Fibroblast of skin of right biceps (primary cell): ENCODE measurements around the gene PNPLA8.
A peak's percentile ranks its signal among the peaks of the same experiment; 100 is the strongest.
"Not testable (repeated sequence)": the region's sequence is repeated elsewhere in the genome, so short reads cannot be mapped to it uniquely, and the experiment has no call there.

Experiments
- DNase-seq: peaks from one replicate; pipeline ENCODE4 v3.0.0-alpha.2; 2013

The PNPLA8 gene

GRCh38 chr7:108468246-108468645, 57.7 kb downstream of the PNPLA8 start:
- DNase-seq = no peak

GRCh38 chr7:108467391-108467790, 58.5 kb downstream of the PNPLA8 start:
- no peak for DNase-seq

DNA sequence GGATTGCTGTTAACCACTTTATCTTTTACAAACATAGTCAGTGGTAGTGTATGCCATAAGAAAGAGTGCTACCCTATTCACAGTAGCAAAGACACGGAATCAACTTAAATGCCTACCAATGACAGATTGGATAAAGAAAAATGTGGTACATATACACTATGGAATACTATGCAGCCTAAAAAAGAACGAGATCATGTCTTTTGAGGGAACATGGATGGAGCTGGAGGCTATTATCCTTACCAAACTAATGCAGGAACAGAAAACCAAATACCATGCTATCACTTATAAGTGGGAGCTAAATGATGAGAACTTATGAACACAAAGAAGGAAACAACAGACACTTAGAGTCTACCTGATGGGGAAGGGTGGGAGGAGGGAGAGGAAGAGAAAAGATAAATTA, 59.6 kb downstream of the PNPLA8 start:
- not testable (repeated sequence) for DNase-seq

- DNase-seq = no peak
These were observed 61.2 kb downstream of the PNPLA8 start for GRCh38 chr7:108464743-108465142.

- no peak for DNase-seq
These were observed 62.3 kb downstream of the PNPLA8 start for GRCh38 chr7:108463613-108464012.

GRCh38 chr7:108461840-108462239, 64.1 kb downstream of the PNPLA8 start:
- DNase-seq = peak; percentile 7

DNA sequence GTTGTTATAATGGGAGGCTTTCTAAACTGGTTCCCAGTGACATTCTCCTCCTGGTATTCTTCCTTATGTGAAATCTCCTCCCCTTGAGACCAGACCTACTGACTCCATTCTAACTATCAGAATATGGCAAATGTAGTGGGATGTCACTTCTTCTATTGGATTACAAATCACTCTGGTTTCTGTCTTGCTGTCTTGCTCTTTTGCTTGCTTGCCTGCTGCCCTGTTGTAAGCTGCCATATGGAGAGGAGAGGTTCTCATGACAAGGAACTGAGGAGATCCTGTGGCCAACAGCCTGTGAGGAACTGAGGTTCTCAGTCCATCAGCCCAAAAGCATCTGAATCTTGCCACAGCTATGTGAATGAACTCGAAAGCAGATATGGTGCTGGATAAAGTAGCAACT, 65.0 kb downstream of the PNPLA8 start:
- no peak for DNase-seq

GRCh38 chr7:108459922-108460551, 65.9 kb downstream of the PNPLA8 start:
- DNase-seq = peak; percentile 18

DNA sequence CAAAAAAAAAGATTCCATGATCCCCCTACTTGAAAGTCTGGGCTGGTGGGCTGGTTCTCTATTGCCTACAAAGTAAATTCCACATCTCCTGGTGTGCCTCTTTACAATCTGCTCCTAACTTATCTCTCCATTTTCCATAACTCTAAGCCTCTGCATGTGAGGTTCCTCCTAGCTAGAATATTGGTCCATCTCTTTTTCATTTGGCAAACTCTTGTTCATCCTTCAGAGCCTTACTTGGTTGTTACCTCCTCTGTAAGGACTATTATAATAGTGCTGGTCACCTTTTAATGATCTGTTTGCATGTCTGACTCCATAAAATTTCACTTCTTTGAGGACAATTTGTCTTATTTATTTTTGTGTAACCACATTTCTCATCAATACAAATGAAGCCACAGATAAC, 68.1 kb downstream of the PNPLA8 start:
- DNase-seq = no peak

DNA sequence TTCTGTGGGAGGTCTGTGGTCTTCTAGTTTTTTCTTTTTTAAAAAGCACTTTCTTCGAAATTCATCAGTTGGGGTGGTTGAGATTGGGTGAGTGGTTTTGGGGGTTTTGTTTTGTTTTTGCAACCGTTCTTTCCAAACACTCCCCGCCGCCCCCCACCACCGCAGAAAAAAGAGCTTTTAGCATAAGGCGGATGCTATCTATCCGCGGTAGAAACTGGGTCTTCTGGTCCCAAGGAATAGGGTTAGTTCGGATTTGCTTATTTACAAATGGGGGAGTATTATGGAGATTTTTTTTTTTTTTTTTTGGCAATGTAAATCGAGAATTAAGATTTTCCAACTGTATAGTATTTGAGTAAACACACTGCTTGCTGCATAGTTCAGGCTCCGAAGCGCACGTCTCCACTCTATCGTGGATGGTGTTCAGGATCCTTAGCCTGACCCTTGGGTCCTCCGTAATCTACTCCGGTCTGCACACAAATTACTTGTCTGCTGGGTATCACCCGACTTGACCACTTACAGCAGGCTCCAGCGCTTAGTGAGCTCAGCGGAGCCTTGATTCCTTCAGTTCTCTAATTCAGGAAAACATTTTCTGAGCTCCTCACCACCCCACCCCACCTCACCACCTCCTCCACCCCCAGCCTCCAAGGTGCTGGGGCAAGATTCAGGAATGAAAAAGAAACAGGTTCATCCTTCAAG, 68.9 kb downstream of the PNPLA8 start:
- DNase-seq = no peak

DNA sequence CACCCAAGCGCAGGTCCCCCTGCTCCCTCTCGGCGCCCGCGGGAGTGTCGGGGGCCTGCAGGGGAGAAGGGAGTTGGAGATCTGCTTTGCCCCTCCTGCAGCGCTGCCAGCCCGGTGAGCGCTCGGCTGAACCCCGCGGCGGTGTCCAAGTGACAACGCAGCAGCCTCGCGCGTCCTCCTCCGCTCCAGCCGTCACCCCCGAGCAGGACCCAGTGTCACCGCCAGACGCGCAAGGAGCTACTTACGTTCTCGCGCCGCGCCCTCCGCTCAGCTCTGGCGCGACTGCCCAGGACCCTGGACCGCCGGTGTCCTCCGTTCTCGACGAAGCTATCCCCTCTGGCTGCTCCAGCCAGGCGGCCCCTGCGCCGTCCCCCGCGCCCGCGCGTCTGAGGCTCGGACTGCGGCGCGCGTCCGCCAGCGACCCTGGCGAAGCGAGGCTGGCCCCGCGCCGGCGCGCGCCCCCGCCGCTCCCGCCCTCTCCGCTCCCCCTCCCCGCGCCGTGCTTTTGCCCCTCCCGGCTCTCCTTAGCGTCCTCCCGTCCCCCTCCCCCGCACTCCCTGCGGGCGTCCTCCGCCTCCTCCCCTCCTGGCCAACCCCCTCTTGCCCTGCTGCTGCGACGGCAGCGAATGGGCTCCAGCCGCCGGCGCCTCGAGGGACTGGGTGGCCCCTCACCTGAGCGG, 69.8 kb downstream of the PNPLA8 start, which contains the start of gene NRCAM:
NRCAM (minus strand) TSS at position 439 of the 680 bp plus-strand sequence. CDS start 216,372 bp downstream, outside the sequence.
- DNase-seq = peak; percentile 29

GRCh38 chr7:108455551-108455997, 70.4 kb downstream of the PNPLA8 start:
- no peak for DNase-seq

DNA sequence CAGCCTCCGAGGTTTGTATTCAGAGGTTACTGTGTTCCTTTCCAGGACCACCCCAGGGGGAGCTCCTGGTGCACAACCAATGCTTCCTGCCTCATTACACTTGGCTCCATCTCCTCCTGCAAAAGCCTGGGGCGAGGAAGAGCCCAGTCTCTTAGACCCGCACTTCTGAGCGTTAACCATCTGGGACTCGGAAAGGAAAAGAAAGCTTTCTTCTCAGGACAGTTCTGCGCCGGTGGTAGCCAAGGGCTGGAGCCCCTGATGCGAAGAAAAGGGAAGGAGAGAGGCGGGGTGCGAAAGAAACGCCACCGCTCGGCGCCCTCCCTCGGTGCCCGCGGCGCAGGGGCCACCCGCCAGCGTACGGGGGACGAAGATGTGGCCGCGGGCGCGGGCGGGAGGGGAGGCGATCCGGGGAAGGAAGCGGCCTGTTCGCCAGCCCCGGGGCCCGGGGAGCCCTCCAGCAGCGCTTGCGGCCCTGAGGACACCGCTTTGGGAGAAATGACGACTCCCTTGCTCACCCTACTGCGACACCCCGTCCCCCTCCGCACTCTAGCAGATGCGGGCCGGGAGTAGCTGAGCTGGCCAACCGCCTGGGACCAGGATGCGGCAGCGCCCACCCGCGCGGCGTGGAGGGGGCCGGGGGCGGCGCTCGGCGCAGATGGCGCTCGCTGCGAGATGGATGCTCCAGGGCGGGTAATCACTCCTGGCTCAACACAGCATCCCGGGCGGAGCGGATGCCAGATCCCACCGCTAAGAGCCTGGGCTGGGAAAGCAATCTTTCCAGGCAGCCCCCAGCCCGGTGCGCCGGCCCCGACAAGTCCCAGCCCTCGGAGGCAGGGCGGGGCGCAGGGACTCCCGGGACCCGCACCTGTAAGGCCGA, 71.0 kb downstream of the PNPLA8 start:
- peak; percentile 16 for DNase-seq

DNA sequence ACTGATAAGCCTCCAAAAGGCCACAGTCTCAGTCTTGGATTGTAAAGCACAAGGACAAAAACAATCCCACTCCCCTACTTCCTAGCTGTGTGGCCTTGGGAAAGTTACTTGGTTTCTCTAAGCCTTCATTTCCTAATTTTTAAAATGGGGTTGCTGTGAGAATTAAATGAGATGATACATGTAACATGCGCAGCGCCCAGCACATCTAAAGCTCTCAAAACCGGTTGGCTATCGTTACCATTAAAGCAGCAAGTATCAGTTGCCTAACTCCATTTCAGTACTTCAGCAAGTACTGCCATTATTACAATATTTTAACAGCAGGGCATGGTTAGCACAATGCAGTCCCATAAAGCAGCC, 71.6 kb downstream of the PNPLA8 start:
- no peak for DNase-seq

- no peak for DNase-seq
These were observed 72.6 kb downstream of the PNPLA8 start for GRCh38 chr7:108453320-108453719.

DNA sequence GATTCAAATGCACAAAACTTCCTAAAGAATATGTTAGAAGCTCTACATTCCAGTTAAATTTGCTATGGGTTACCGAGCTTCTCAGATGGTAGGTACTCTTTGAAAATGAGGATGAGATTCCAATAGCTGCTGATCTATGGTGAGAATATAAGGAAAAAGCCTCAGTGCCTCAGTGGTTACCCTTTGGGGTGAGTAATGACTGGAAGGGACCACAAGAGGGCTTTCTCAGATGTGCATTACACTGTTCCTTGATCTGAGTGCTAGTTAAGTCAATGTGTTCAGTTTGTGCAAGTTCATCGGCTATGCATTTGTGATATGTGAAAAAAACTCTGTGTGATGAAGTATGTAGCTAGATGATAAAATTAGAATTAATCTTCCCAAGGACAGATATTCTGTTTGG, 73.2 kb downstream of the PNPLA8 start:
- peak; percentile 13 for DNase-seq

- no peak for DNase-seq
These were observed 74.6 kb downstream of the PNPLA8 start for GRCh38 chr7:108451296-108451848.

GRCh38 chr7:108450160-108450559, 75.8 kb downstream of the PNPLA8 start:
- no peak for DNase-seq

DNA sequence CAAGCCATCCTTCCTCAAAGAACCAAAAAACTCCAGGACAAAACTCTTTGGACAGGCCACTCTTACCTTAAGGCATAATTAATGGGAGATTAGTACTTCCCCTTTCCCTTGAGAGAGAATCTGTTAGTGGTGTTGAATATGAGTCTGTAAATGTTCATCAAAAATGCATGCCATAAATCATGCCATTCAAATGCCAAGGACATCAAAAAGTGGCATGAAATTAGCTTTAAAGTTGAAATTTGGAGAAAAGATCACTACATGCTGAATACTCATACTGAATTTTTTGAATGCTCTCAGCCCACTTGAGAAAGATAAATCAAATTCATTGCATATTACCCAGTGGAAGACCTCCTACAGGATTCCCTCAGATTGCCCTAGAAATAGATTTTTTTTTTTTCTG, 76.4 kb downstream of the PNPLA8 start:
- no peak for DNase-seq

- DNase-seq = no peak
These were observed 77.1 kb downstream of the PNPLA8 start for GRCh38 chr7:108448584-108449505.

DNA sequence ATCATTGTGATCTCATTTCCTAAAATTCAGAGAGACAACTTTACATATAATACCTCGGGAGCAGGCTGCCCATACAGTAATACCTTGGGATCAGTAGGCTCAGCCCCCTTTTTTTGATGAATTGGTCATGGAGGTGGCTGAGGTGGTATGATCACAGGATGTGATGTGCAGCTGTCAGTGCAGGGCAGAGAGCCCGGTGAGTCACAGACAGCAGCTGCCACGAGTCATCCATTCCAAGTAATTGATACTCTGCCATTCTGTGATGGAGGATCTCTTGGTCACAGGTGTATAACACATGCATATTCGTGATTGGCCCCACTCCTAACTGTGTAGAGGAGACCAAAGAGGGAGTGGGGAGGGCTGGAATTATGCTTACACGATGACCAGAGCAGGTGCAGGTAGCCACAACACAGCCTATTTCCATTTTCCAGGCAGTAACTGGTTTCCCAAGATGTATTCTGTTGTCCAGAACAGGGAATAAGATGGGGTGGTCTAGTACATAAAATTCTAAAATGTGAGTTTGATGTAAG, 83.8 kb downstream of the PNPLA8 start:
- DNase-seq = no peak
